ENCODE results near the gene FFAR2.

The FFAR2 gene

DNA sequence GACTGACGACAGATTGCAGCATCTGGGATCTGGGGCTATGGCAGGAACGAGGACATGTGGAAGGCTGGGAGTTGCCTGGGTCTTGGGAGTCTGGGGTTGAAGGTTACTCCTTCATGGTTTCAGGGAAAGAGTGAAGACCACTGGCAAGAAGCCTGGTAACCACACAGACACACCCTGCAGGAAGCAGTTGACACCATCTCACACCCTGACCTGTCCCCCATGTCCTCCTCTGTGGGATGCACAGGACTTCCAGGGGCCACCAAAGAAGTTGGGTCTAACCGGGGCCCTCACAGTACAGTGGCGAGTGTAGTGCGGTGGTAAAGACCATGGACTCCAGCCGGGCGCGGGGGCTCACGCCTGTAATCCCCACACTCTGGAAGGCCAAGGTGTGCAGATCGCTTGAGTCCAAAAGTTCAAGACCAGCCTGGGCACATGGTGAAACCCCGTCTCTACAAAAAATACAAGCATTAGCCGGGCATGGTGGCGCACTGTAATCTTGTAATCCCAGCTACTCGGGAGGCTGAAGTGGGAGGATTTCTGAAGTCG, 10.6 kb upstream of the FFAR2 start:
- TF ChIP-seq TAF1 (IDR thresholded peaks at IDR 0.05; ENCODE audit: low read depth): no peak
- TF ChIP-seq EP300 (IDR thresholded peaks at IDR 0.05; ENCODE audit: borderline replicate concordance): no peak
- TF ChIP-seq, protein P1, sequence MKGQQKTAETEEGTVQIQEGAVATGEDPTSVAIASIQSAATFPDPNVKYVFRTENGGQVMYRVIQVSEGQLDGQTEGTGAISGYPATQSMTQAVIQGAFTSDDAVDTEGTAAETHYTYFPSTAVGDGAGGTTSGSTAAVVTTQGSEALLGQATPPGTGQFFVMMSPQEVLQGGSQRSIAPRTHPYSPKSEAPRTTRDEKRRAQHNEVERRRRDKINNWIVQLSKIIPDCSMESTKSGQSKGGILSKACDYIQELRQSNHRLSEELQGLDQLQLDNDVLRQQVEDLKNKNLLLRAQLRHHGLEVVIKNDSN (IDR thresholded peaks at IDR 0.05): no peak
- TF ChIP-seq, protein P2, sequence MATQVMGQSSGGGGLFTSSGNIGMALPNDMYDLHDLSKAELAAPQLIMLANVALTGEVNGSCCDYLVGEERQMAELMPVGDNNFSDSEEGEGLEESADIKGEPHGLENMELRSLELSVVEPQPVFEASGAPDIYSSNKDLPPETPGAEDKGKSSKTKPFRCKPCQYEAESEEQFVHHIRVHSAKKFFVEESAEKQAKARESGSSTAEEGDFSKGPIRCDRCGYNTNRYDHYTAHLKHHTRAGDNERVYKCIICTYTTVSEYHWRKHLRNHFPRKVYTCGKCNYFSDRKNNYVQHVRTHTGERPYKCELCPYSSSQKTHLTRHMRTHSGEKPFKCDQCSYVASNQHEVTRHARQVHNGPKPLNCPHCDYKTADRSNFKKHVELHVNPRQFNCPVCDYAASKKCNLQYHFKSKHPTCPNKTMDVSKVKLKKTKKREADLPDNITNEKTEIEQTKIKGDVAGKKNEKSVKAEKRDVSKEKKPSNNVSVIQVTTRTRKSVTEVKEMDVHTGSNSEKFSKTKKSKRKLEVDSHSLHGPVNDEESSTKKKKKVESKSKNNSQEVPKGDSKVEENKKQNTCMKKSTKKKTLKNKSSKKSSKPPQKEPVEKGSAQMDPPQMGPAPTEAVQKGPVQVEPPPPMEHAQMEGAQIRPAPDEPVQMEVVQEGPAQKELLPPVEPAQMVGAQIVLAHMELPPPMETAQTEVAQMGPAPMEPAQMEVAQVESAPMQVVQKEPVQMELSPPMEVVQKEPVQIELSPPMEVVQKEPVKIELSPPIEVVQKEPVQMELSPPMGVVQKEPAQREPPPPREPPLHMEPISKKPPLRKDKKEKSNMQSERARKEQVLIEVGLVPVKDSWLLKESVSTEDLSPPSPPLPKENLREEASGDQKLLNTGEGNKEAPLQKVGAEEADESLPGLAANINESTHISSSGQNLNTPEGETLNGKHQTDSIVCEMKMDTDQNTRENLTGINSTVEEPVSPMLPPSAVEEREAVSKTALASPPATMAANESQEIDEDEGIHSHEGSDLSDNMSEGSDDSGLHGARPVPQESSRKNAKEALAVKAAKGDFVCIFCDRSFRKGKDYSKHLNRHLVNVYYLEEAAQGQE (IDR thresholded peaks at IDR 0.05; ENCODE audit: low read depth): no peak
- no peak for TF ChIP-seq EGR1 (IDR thresholded peaks at IDR 0.05)
- no peak for TF ChIP-seq ZBTB7A (IDR thresholded peaks at IDR 0.05; ENCODE audit: low read depth)
- TF ChIP-seq FOXM1 (IDR thresholded peaks at IDR 0.05; ENCODE audit: borderline replicate concordance, low read depth): no peak
- no peak for TF ChIP-seq CEBPB (IDR thresholded peaks at IDR 0.05)
- TF ChIP-seq, protein P3, sequence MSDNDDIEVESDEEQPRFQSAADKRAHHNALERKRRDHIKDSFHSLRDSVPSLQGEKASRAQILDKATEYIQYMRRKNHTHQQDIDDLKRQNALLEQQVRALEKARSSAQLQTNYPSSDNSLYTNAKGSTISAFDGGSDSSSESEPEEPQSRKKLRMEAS (IDR thresholded peaks at IDR 0.05): no peak
- no peak for TF ChIP-seq CREB1 (IDR thresholded peaks at IDR 0.05; ENCODE audit: low read depth)
- TF ChIP-seq NFIC (IDR thresholded peaks at IDR 0.05): no peak
- TF ChIP-seq TCF12 (IDR thresholded peaks at IDR 0.05; ENCODE audit: low read depth): no peak
- TF ChIP-seq RAD21 (IDR thresholded peaks at IDR 0.05; ENCODE audit: low read depth): no peak
- no peak for TF ChIP-seq TEAD4 (IDR thresholded peaks at IDR 0.05)
- no peak for TF ChIP-seq YY1 (IDR thresholded peaks at IDR 0.05; ENCODE audit: low read depth)

DNA sequence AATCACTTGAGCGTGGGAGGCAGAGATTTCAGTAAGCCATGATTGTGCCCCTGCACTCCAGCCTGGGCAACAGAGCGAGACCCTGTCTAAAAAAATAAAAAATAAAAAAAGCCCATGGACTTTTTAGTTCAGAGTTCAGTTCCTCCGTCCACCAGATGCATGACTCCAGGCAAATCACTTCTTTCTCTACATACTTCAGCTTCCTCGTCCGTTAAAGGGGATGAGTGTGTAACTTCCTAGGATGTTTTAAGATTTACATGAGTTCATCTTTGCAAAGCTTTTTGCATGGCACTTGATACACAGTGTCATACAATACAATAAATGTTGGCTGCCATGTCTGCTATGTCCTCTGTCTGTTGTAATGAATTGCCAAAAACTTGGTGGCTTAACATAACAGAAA, 10.0 kb upstream of the FFAR2 start:
- TF ChIP-seq, protein P3 (IDR thresholded peaks at IDR 0.05): no peak
- TF ChIP-seq ZBTB7A (IDR thresholded peaks at IDR 0.05; ENCODE audit: low read depth) (no peak), YY1 (IDR thresholded peaks at IDR 0.05; ENCODE audit: low read depth) (no peak), TCF12 (IDR thresholded peaks at IDR 0.05; ENCODE audit: low read depth) (no peak), EP300 (IDR thresholded peaks at IDR 0.05; ENCODE audit: borderline replicate concordance) (no peak), FOXM1 (IDR thresholded peaks at IDR 0.05; ENCODE audit: borderline replicate concordance, low read depth) (no peak), CREB1 (IDR thresholded peaks at IDR 0.05; ENCODE audit: low read depth) (no peak), EGR1 (IDR thresholded peaks at IDR 0.05) (no peak)

DNA sequence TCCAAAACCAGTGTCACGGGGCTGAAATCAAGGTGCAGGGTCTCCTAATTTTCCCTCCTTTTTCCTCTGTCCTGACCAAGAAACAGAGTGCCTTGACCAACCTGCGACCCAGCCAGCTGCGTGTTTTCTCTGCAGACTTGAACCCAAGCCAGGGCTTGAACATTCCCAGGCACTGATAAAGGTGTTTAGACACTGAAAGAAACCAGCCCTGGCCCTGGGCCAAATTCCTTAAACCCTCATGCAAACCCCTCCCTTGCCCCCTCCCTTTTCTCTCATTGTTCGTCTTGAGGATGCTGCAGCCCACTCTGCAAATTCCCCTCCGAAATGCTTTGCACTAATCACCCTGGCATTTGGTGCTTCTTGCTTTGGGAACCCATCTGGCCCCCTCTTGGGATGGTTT, 9.5 kb upstream of the FFAR2 start:
- TF ChIP-seq, protein P1 (IDR thresholded peaks at IDR 0.05): no peak
- TF ChIP-seq CREB1 (IDR thresholded peaks at IDR 0.05; ENCODE audit: low read depth): no peak
- no peak for TF ChIP-seq TEAD4 (IDR thresholded peaks at IDR 0.05)
- no peak for TF ChIP-seq CEBPB (IDR thresholded peaks at IDR 0.05)
- no peak for TF ChIP-seq YY1 (IDR thresholded peaks at IDR 0.05; ENCODE audit: low read depth)
- no peak for TF ChIP-seq EP300 (IDR thresholded peaks at IDR 0.05; ENCODE audit: borderline replicate concordance)
- TF ChIP-seq ZBTB7A (IDR thresholded peaks at IDR 0.05; ENCODE audit: low read depth): no peak
- TF ChIP-seq, protein P3 (IDR thresholded peaks at IDR 0.05): no peak
- TF ChIP-seq TAF1 (IDR thresholded peaks at IDR 0.05; ENCODE audit: low read depth): no peak
- TF ChIP-seq TCF12 (IDR thresholded peaks at IDR 0.05; ENCODE audit: low read depth): no peak
- TF ChIP-seq, protein P2 (IDR thresholded peaks at IDR 0.05; ENCODE audit: low read depth): no peak
- TF ChIP-seq EGR1 (IDR thresholded peaks at IDR 0.05): no peak
- no peak for TF ChIP-seq FOXM1 (IDR thresholded peaks at IDR 0.05; ENCODE audit: borderline replicate concordance, low read depth)
- no peak for TF ChIP-seq NFIC (IDR thresholded peaks at IDR 0.05)
- TF ChIP-seq RAD21 (IDR thresholded peaks at IDR 0.05; ENCODE audit: low read depth): no peak

DNA sequence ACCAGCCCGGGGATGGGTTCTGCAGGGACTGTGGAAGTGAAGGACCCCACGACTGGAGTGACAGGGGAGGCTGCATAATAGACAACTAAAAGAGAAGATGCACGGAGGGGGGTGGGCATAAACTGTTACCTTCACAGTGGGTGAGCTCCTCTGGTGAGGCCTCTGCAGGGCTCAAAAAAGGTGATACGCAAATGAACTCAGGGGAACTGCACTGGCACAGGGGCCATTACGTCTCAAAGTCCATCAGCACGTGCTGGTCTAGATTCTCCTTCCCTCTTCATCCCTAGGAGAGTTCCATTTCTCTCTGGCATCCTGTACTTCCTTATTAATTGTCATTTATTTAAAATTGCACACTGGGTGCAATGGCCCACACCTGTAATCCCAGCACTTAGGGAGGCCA, 8.1 kb upstream of the FFAR2 start:
- TF ChIP-seq RAD21 (IDR thresholded peaks at IDR 0.05; ENCODE audit: low read depth) (no peak), FOXM1 (IDR thresholded peaks at IDR 0.05; ENCODE audit: borderline replicate concordance, low read depth) (no peak), NFIC (IDR thresholded peaks at IDR 0.05) (no peak), YY1 (IDR thresholded peaks at IDR 0.05; ENCODE audit: low read depth) (no peak), EP300 (IDR thresholded peaks at IDR 0.05; ENCODE audit: borderline replicate concordance) (no peak), TCF12 (IDR thresholded peaks at IDR 0.05; ENCODE audit: low read depth) (no peak)
- TF ChIP-seq, protein P2 (IDR thresholded peaks at IDR 0.05; ENCODE audit: low read depth): no peak
- TF ChIP-seq, protein P3 (IDR thresholded peaks at IDR 0.05): no peak
